Panc1 (cell line): ENCODE data around the gene TRMT5.

Experiments used
- TCF7L2 ChIP-seq: IDR thresholded peaks from 2 replicates; pipeline ENCODE4 v1.6.1; 2011; ENCODE audit warnings: mild to moderate bottlenecking, low read depth, low read length, inconsistent platforms
- TF ChIP-seq, protein P1 (sequence below): fragments of 450-650 bp; IDR thresholded peaks from 2 replicates; pipeline ENCODE4 v1.5.1; 2017; ENCODE audit warnings: mild to moderate bottlenecking
- TF ChIP-seq, protein P2 (sequence below), 2 experiments: IDR thresholded peaks; 2 replicates each; pipeline ENCODE4 v1.6.1; 2011 to 2012; ENCODE audit warnings: low read depth in 2 of 2, control low read depth in 1 of 2, low read length in 1 of 2, mild to moderate bottlenecking in 1 of 2, moderate library complexity in 1 of 2; ENCODE audit not compliant: insufficient read depth in 1 of 2

DNA sequence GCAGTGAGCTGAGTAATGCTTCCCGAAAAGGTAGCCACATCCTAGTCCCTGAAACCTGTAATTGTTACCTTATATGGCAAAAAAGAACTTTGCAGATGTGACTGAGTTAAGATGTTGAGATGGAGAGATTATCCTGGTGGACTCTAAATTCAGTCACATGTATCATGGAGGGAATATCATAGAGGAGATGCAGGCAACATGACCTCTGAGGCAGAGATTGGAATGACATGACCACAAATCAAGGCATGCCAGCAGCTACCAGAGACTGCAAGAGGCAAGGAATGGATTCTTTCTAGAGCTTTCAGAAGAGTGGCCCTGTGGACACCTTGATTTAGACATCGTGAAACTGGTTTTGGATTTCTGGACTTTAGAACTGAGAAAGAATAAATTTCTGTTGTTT lies 18.7 kb upstream of the TRMT5 start:
- TF ChIP-seq, protein P1, sequence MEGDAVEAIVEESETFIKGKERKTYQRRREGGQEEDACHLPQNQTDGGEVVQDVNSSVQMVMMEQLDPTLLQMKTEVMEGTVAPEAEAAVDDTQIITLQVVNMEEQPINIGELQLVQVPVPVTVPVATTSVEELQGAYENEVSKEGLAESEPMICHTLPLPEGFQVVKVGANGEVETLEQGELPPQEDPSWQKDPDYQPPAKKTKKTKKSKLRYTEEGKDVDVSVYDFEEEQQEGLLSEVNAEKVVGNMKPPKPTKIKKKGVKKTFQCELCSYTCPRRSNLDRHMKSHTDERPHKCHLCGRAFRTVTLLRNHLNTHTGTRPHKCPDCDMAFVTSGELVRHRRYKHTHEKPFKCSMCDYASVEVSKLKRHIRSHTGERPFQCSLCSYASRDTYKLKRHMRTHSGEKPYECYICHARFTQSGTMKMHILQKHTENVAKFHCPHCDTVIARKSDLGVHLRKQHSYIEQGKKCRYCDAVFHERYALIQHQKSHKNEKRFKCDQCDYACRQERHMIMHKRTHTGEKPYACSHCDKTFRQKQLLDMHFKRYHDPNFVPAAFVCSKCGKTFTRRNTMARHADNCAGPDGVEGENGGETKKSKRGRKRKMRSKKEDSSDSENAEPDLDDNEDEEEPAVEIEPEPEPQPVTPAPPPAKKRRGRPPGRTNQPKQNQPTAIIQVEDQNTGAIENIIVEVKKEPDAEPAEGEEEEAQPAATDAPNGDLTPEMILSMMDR, result no peak
- TF ChIP-seq, protein P2, sequence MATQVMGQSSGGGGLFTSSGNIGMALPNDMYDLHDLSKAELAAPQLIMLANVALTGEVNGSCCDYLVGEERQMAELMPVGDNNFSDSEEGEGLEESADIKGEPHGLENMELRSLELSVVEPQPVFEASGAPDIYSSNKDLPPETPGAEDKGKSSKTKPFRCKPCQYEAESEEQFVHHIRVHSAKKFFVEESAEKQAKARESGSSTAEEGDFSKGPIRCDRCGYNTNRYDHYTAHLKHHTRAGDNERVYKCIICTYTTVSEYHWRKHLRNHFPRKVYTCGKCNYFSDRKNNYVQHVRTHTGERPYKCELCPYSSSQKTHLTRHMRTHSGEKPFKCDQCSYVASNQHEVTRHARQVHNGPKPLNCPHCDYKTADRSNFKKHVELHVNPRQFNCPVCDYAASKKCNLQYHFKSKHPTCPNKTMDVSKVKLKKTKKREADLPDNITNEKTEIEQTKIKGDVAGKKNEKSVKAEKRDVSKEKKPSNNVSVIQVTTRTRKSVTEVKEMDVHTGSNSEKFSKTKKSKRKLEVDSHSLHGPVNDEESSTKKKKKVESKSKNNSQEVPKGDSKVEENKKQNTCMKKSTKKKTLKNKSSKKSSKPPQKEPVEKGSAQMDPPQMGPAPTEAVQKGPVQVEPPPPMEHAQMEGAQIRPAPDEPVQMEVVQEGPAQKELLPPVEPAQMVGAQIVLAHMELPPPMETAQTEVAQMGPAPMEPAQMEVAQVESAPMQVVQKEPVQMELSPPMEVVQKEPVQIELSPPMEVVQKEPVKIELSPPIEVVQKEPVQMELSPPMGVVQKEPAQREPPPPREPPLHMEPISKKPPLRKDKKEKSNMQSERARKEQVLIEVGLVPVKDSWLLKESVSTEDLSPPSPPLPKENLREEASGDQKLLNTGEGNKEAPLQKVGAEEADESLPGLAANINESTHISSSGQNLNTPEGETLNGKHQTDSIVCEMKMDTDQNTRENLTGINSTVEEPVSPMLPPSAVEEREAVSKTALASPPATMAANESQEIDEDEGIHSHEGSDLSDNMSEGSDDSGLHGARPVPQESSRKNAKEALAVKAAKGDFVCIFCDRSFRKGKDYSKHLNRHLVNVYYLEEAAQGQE (IDR thresholded peaks at IDR 0.05; ENCODE audit: insufficient read depth in 1 of 2, low read depth in 2 of 2, low read length in 1 of 2), result no peak
- TF ChIP-seq TCF7L2, result no peak
